Lower leg skin (tissue), 4 donors: ENCODE results near the gene ZBTB16. TPM values are rescaled to one million over a fixed set of nuclear protein-coding genes. Genes with fewer than 3 reads are reported as not detected.

Experiments
- DNase-seq, 2 donors: peaks; one replicate each; pipeline ENCODE4 v3.0.0-alpha.2; 2019; ENCODE audit warnings: low spot score in 2 of 2
- H3K4me3 ChIP-seq: fragments of 200-600 bp; sonication (generic); 2 replicates; pipeline ENCODE4 v1.5.1; 2017; ENCODE audit warnings: mild to moderate bottlenecking, low read depth; ENCODE audit not compliant: poor library complexity, severe bottlenecking
- CTCF ChIP-seq, 3 donors: fragments of 450-650 bp; IDR thresholded peaks; one replicate each; pipeline ENCODE4 v1.5.1; 2016; ENCODE audit warnings: antibody characterized with exemption in 3 of 3, mild to moderate bottlenecking in 3 of 3, moderate library complexity in 2 of 3
- POLR2A ChIP-seq, 2 donors: fragments of 450-650 bp; IDR thresholded peaks; one replicate each; pipeline ENCODE4 v1.6.1; 2016 to 2017; ENCODE audit warnings: antibody characterized with exemption in 2 of 2, mild to moderate bottlenecking in 1 of 2, moderate library complexity in 1 of 2
- WGBS, 2 donors: methylation state at CpG; one replicate each; pipeline ENCODE4 v1.1.5; 2018; 5-methylcytosine and 5-hydroxymethylcytosine counted together
- intact Hi-C: fragments of 100-400 bp; cut with DNase I; formaldehyde crosslinking; loops from one replicate; pipeline ENCODE4 v1.15.0; 2023; ENCODE audit warnings: low total_unique reads
- total RNA-seq, 4 donors: library from RNA; depleted of rRNA; stranded (reverse); fragments of >200 nt; gene quantifications; one replicate each; pipeline ENCODE4 v1.1.0, GENCODE V29; 2016

The ZBTB16 gene
- total RNA-seq, 4 donors from 2014 or later = 167 to 369 (median 233) TPM

GRCh38 chr11:114225661-114226060, 166.2 kb downstream of the ZBTB16 start:
- no peak overlapping the region for H3K4me3 ChIP-seq
- DNase-seq = no peak
- 85 to 100% methylated on average over 1 of the region's 1 CpG for WGBS, 2 donors
- TF ChIP-seq POLR2A (IDR thresholded peaks at IDR 0.05) (no peak), CTCF (IDR thresholded peaks at IDR 0.05) (no peak)
- intact Hi-C loops = no loop called here

GRCh38 chr11:114226356-114226755, 166.8 kb downstream of the ZBTB16 start:
- intact Hi-C loops = no loop called here
- TF ChIP-seq POLR2A (IDR thresholded peaks at IDR 0.05) (no peak), CTCF (IDR thresholded peaks at IDR 0.05) (no peak)
- 65 to 77% methylated on average over 5 of the region's 5 CpGs for WGBS, 2 donors

GRCh38 chr11:114228435-114229411, 169.2 kb downstream of the ZBTB16 start:
- no peak for DNase-seq
- no peak overlapping the region for H3K4me3 ChIP-seq
- TF ChIP-seq POLR2A (IDR thresholded peaks at IDR 0.05) (no peak), CTCF (IDR thresholded peaks at IDR 0.05) (no peak)
- WGBS, 2 donors = 74 to 80% methylated on average over 24 of the region's 24 CpGs
- intact Hi-C loops = no loop called here

More at GRCh38 chr11:114226356-114226755, 166.8 kb downstream of the ZBTB16 start:
- H3K4me3 ChIP-seq = no peak overlapping the region
- no peak for DNase-seq

- DNase-seq = no peak
- WGBS, 2 donors = 86 to 88% methylated on average over 15 of the region's 15 CpGs
- TF ChIP-seq POLR2A (IDR thresholded peaks at IDR 0.05) (no peak), CTCF (IDR thresholded peaks at IDR 0.05) (no peak)
- intact Hi-C loops = no loop called here
- no peak overlapping the region for H3K4me3 ChIP-seq
These were observed 170.7 kb downstream of the ZBTB16 start for GRCh38 chr11:114230031-114230704.

GRCh38 chr11:114232400-114233059, 173.0 kb downstream of the ZBTB16 start:
- DNase-seq = no peak
- intact Hi-C loops = no loop called here
- WGBS, 2 donors = 67 to 71% methylated on average over 18 of the region's 18 CpGs
- no peak for TF ChIP-seq CTCF (IDR thresholded peaks at IDR 0.05)
- TF ChIP-seq POLR2A (IDR thresholded peaks at IDR 0.05) = no peak
- no peak overlapping the region for H3K4me3 ChIP-seq
